AG20443 (cell line): Measurements from ENCODE around the gene SPATA20.

ENCODE experiments used
- DNase-seq: peaks from one replicate; pipeline ENCODE4 v3.0.0; 2012; ENCODE audit warnings: low spot score, mixed read lengths

The SPATA20 gene

DNA sequence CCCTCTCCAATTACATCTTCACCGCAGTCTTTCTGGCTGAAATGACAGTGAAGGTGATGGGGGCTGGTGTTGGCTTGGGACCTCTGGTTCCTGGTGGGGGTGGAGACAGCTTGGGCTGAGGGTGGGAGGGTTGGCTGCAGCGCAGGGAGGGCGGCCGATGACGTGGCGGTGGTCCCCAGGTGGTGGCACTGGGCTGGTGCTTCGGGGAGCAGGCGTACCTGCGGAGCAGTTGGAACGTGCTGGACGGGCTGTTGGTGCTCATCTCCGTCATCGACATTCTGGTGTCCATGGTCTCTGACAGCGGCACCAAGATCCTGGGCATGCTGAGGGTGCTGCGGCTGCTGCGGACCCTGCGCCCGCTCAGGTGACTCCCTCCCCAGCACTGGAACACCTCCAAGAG, 55.9 kb downstream of the SPATA20 start:
- DNase-seq: no peak

- DNase-seq: no peak
Observed at GRCh38 chr17:50603340-50603739, 56.4 kb downstream of the SPATA20 start.

DNA sequence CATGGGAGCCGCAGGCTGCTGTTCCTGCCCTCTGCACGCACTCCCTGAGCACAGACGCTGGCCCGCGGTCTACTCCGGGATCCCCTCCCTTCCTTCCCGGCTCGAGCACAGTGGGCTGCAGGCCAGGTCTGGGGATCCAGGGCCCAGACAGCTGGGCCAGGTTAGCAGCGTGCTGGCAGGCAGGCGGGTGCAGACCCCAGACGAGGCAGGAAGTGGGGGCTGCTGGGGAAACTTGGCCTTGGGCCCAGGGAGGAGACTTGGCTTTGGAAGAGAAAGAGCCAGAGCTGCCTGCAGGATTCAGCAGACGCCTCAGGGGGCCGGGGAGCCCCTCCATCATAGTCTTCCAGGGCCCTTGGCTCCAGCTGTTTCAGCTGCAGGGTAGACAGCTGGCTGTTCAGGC, 57.5 kb downstream of the SPATA20 start:
- peak; percentile 70 for DNase-seq

DNA sequence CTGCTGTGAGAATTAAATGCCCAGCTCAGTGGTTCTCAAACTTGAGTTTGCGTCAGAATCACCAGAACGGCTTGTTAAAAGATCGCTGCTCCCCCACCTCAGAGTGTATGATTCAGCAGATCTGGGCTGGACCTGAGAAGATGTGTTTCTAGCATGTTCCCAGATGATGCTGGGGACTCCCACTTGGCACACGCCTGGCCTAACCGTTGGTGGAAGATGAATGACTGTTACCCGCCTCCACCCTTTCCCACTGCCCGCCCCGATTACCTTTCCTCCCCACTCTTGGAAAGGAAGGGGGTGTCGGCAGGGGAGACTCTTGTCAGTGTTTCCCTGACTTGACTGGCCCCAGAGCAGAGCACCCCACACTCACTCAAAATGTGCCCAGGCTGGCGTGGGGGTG, 58.5 kb downstream of the SPATA20 start:
- no peak for DNase-seq
